ENCODE data around the gene NIT2.

The NIT2 gene, protein sequence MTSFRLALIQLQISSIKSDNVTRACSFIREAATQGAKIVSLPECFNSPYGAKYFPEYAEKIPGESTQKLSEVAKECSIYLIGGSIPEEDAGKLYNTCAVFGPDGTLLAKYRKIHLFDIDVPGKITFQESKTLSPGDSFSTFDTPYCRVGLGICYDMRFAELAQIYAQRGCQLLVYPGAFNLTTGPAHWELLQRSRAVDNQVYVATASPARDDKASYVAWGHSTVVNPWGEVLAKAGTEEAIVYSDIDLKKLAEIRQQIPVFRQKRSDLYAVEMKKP

DNA sequence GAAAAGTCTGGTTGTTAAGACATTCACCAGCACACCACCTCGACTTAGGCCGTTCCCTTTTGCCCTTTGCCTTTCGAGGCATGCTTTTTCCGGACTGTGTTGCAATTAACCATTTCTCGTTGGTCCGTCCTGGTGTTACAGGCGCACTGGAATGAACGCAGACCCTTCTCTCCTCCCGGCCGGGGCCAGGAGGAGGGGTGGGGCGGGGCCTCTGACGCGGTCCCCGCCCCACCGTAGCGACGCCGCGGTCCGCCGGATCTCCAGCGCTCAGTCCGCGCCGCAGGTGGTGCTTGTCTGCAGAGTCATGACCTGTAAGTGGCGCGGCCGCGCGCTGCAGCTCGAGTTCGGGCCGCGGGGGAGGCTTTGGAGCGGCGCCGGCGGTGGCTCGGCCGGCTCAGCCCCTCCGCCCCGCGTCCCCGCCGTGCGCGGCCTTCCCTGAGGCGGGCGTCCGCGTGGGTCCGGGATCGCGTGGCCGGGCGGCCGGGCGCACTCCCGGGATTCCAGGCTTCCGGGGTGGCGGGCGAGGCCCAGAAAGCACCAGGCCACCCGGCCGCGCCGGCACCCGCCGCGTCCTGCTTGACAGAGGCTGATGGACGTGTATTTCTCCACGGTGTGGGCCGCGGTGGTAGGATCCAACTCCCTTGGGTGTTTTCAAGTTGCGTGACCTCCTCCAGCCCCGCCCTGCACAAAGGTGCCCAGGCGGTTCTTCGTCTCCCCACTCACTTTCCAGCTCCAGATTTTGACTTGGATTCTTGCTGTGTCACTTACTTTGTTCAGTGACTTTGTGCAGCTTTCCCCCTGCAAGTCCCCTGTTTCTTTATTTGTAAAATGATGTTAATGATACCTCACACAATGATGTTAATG lies at the start of gene NIT2:
Gene NIT2 (plus strand): TSS at position 270 of the 864 bp plus-strand sequence. CDS start 35 bp downstream, at position 305.
- CTCF ChIA-PET = interaction anchor here (0.7 to 2.0 kb wide), 11 partner anchors 10 to 501 kb away, joined by 3 to 7 read pairs (median 3); no protein-coding TSS in a partner anchor

DNA sequence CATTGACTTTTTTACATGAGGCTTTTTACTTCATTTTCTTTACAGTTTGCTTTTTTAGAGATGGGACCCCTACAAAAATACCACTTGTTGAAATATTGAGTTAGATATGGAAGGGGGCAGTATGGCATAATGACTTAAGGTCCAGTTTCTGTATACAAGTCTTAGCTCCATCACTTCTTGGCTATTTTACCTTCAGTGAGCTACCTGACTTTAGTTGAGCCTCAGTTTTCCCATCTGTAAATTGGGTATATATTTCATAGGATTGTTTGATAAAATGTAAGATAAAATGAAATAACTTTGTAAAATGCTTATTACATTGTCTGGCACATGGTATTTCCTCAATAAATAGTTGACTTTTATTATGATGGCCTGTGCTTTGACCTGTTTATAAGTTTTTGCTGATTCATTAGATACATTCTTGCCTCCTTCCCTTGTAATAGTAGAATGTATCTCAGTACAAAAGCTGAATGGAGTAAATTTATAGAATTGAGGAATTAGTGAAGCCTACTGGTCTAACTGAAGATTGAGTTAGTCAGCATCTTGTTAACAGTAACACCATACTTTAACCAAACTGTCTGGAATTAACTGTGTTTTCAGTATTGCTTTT lies 46.2 kb upstream of the NIT2 start:
- no peak for DNase-seq (ENCODE audit: extremely low spot score)
- POLR2A ChIA-PET = no interaction called here
- TF ChIP-seq, protein P1, sequence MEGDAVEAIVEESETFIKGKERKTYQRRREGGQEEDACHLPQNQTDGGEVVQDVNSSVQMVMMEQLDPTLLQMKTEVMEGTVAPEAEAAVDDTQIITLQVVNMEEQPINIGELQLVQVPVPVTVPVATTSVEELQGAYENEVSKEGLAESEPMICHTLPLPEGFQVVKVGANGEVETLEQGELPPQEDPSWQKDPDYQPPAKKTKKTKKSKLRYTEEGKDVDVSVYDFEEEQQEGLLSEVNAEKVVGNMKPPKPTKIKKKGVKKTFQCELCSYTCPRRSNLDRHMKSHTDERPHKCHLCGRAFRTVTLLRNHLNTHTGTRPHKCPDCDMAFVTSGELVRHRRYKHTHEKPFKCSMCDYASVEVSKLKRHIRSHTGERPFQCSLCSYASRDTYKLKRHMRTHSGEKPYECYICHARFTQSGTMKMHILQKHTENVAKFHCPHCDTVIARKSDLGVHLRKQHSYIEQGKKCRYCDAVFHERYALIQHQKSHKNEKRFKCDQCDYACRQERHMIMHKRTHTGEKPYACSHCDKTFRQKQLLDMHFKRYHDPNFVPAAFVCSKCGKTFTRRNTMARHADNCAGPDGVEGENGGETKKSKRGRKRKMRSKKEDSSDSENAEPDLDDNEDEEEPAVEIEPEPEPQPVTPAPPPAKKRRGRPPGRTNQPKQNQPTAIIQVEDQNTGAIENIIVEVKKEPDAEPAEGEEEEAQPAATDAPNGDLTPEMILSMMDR (IDR thresholded peaks at IDR 0.05; ENCODE audit: control extremely low read depth, extremely low read depth, low read depth, missing control alignments) = no peak
- CTCF ChIA-PET = no interaction called here

More for the DNA sequence above, at the start of gene NIT2:
- POLR2A ChIA-PET = interaction anchor here (0.6 to 1.4 kb wide), 2 partner anchors 68 to 255 kb away, joined by 4 to 5 read pairs; no protein-coding TSS in a partner anchor
- TF ChIP-seq, protein P1 (IDR thresholded peaks at IDR 0.05; ENCODE audit: control extremely low read depth, extremely low read depth, low read depth, missing control alignments) = no peak
- DNase-seq (ENCODE audit: extremely low spot score) = peak; percentile 94

DNA sequence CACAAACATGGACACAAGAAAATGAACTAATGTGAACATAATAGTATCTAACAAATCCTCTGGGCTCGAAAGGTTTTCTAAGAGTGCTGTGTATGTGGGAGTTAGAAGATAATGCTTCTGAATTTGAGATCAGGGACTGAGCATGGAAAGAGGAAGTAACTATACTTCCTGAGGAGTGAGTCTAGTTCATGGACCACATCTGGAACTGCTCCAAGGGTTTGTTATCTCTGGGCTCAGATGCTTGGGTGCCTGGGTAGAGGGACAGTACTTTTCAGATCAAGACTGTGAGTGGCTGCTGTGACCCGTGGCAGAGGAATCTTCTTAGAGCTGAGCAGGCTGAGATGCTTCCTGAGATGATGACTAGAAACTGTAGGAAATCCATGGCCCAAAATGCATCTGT lies 45.2 kb upstream of the NIT2 start:
- DNase-seq (ENCODE audit: extremely low spot score) = no peak
- POLR2A ChIA-PET = no interaction called here
- CTCF ChIA-PET = interaction anchor here (0.7 kb wide), 1 partner anchor 8 kb away, joined by 3 read pairs; no protein-coding TSS in a partner anchor

DNA sequence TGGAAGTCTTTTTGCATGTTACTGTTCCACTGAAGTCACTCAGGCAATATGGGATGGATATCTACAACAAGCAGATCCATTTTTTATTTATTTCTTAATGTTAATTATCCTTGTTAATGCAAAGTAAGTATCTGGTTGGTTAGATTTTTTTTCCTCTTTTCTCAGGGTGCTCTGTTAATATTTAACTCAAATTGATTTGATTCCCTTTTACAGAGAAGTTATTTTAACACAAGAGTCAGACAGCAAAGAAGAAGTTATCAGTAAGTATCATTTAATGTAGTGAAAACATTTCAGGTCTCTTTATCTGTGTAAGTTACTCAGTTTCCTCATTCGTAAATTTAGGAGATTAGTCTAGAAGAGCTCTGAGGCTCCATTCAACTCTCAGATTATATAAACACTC lies 39.5 kb upstream of the NIT2 start:
- no peak for DNase-seq (ENCODE audit: extremely low spot score)
- ChIA-PET CTCF (interaction anchor here (1.1 kb wide), 1 partner anchor 78 kb away, joined by 3 read pairs; no protein-coding TSS in a partner anchor), POLR2A (no interaction called here)
- TF ChIP-seq, protein P1 (IDR thresholded peaks at IDR 0.05; ENCODE audit: control extremely low read depth, extremely low read depth, low read depth, missing control alignments) = no peak

More for the DNA sequence above, 45.2 kb upstream of the NIT2 start:
- TF ChIP-seq, protein P1 (IDR thresholded peaks at IDR 0.05; ENCODE audit: control extremely low read depth, extremely low read depth, low read depth, missing control alignments) = no peak

DNA sequence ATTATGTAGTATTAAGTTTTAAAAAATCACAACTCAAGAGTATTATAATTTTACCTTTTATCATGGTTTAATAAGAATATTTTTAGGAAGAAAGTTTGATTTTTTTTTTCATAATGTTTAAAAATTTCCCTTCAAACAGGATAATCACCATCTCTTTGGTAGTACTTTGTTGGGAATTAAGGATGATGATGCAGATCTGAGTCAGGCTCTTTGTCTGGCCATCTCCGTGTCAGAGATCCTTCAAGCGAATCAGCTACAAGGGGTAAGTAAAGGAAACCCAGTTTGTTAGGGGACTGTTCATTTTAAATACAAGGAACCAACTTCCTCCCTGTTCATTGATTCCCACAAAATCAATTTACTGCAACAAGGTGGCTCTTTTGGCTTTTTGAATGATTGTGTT lies 36.8 kb upstream of the NIT2 start:
- TF ChIP-seq, protein P1 (IDR thresholded peaks at IDR 0.05; ENCODE audit: control extremely low read depth, extremely low read depth, low read depth, missing control alignments) = no peak
- ChIA-PET POLR2A (no interaction called here), CTCF (interaction anchor here (1.7 kb wide), 1 partner anchor 19 kb away, joined by 6 read pairs; no protein-coding TSS in a partner anchor)
- no peak for DNase-seq (ENCODE audit: extremely low spot score)

DNA sequence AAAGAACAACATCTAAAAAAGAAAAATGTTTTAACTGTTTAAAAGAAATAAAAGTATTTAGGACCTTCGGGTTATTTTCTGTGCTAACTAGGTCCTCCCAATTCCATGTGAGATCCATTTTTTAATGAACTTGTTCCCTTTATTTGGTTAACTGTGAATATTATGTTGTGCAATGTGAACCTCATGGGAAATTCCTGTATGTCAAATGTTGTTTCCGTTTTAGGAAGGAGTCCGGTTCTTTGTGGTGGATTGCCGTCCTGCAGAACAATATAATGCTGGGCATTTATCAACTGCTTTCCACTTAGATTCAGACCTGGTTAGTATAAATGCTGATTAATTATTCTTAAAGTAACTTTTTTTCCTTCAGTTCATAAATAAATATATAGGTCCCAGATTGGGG lies 35.5 kb upstream of the NIT2 start:
- ChIA-PET POLR2A (no interaction called here), CTCF (interaction anchor here (1.5 to 1.7 kb wide), 2 partner anchors 18 to 164 kb away, joined by 6 read pairs; no protein-coding TSS in a partner anchor)
- TF ChIP-seq, protein P1 (IDR thresholded peaks at IDR 0.05; ENCODE audit: control extremely low read depth, extremely low read depth, low read depth, missing control alignments) = no peak

More for the DNA sequence above, 35.5 kb upstream of the NIT2 start:
- no peak for DNase-seq (ENCODE audit: extremely low spot score)

All from GM10248 (cell line).